Right cardiac atrium (tissue), 5 donors: ENCODE data around the gene C1GALT1. TPM values are rescaled to one million over a fixed set of nuclear protein-coding genes. Genes with fewer than 3 reads are reported as not detected.
"Not testable (repeated sequence)": the region's sequence is repeated elsewhere in the genome, so short reads cannot be mapped to it uniquely, and the experiment has no call there.

ENCODE experiments used
- ATAC-seq, 2 donors: fragments of 200-7000 bp; cut with Tn5 transposase; one replicate each; pipeline versions ENCODE4 v1.8.0 to v1.9.1; 2020; ENCODE audit warnings: moderate library complexity in 2 of 2, mild to moderate bottlenecking in 1 of 2
- DNase-seq, 3 donors: peaks; one replicate each; pipeline ENCODE4 v3.0.0-alpha.2; 2020
- H3K27ac ChIP-seq: one replicate; pipeline ENCODE4 v1.5.1; 2013; ENCODE audit warnings: mild to moderate bottlenecking, low read length, control low read depth, moderate library complexity
- H3K27me3 ChIP-seq: one replicate; pipeline ENCODE4 v1.6.1; 2013; ENCODE audit not compliant: control insufficient read depth, insufficient read depth
- H3K4me1 ChIP-seq: one replicate; pipeline ENCODE4 v1.6.1; 2013; ENCODE audit warnings: low read length; ENCODE audit not compliant: control insufficient read depth, insufficient read depth
- H3K4me3 ChIP-seq: one replicate; pipeline ENCODE4 v1.5.1; 2013; ENCODE audit warnings: low read length, control low read depth
- H3K9me3 ChIP-seq: one replicate; pipeline ENCODE4 v1.6.1; 2013; ENCODE audit warnings: low read length; ENCODE audit not compliant: control insufficient read depth
- WGBS: extraction: QIAGEN DNeasy Blood & Tissue Kit; methylation state at CpG from one replicate; pipeline ENCODE4 v1.1.7; 2013; 5-methylcytosine and 5-hydroxymethylcytosine counted together
- intact Hi-C, 4 donors: fragments of 100-400 bp; cut with DNase I; formaldehyde crosslinking; loops; one replicate each; pipeline versions ENCODE4 v1.11.0 to v1.14.0; 2022 to 2023
- polyA plus RNA-seq: library from polyadenylated mRNA; stranded (reverse); fragments of 200-250 nt; gene quantifications from one replicate; pipeline ENCODE4 v1.2.3, GENCODE V29; 2013
- total RNA-seq, 4 donors: library from RNA; stranded (reverse); fragmentation: NEBNext Ultra II Directional; extraction: Animal tissue kit (Norgen Biotek cat#: 25700); gene quantifications; one replicate each; pipeline ENCODE4 v1.2.1, GENCODE V29; 2021
- donor health status: healthy with polysubstance abuse.
- donor health status: DM: no; HTN: yes; CAD: no.
- donor health status: DM: no; HTN: no; CAD: no.
- donor health status: DM: no; HTN: yes; CAD: no; lungs with severe emphysema.
- donor health status: DM: yes; HTN: yes; CAD: no.

C1GALT1 gene
- total and polyA plus RNA-seq, 5 donors: 5.2 to 23.3 (median 19.4) TPM

DNA sequence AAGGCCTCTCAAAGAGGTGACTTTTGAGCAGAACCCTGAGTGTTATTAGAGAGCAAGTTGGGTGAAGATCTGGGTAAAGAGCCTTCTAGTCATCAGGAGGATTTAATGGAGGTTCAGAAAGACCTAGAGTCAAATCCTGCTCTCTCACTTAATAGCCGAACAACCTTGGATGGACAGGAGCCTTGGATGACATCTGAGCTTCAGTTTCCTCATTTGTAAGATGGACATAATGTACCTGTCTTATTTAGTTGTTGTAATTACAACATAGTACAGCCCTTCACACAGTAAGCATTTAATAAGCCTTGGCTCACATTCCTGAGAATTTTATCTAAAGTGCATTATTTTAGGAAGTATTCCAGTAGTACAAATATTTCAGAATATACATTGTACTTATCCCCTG lies 57.0 kb downstream of the C1GALT1 start:
- Histone ChIP-seq H3K9me3 (no peaks in the 10 kb centered on the region), H3K4me3 (no peak overlapping the region), H3K27me3 (no peaks in the 10 kb centered on the region), H3K27ac (no peak overlapping the region), H3K4me1 (no peaks in the 10 kb centered on the region)
- ATAC-seq (no peak), DNase-seq (no peak)
- intact Hi-C loops: no loop called here
- WGBS: 96% methylated on average over 1 of the region's 1 CpG

DNA sequence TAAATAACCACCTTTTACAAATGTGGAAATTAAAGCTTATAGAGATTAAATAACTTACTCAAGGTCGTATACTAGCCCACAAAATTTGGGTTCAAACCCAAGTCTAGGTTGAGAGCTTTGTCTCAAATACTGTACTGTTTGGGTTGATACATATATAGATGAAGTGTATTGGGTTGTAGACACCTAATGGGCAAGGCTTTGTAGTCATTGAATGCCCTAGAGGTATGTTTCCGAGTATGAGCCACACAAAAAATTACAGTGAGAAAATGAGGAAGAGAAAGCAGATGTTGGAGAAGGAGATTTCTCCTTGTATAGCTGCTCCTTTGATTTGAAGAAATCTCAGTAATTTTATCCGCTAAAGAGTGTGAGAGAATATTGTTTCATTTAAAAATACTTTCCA lies 60.6 kb downstream of the C1GALT1 start:
- no peak overlapping the region for H3K4me3 ChIP-seq
- H3K27me3 ChIP-seq: no peaks in the 10 kb centered on the region
- no peaks in the 10 kb centered on the region for H3K4me1 ChIP-seq
- no peaks in the 10 kb centered on the region for H3K9me3 ChIP-seq
- intact Hi-C loops: no loop called here
- DNase-seq (no peak), ATAC-seq (no peak)
- H3K27ac ChIP-seq: no peak overlapping the region
- WGBS: 89% methylated on average over 3 of the region's 3 CpGs

DNA sequence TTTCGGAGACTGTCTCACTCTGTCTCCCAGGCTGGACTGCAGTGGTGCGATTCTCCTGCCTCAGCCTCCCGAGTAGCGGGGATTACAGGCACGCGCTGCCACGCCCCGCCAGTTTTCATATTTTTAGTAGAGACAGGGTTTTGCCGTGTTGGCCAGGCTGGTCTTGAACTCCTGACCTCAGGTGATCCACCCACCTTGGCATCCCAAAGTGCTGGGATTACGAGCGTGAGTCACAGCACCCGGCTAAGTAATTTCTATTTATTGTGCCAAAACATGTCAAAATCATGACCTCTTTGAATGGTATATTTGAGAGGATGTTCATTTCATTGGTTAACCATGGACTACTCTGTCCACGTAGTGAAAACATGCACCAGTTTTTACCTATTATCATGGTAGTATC lies 62.9 kb downstream of the C1GALT1 start:
- peak in 1 of 3 donors; percentile 21 for DNase-seq
- 95% methylated on average over 13 of the region's 13 CpGs for WGBS
- intact Hi-C loops, ATAC-seq, H3K27ac ChIP-seq, H3K4me3 ChIP-seq, H3K9me3 ChIP-seq, H3K27me3 ChIP-seq, H3K4me1 ChIP-seq: not testable (repeated sequence)

DNA sequence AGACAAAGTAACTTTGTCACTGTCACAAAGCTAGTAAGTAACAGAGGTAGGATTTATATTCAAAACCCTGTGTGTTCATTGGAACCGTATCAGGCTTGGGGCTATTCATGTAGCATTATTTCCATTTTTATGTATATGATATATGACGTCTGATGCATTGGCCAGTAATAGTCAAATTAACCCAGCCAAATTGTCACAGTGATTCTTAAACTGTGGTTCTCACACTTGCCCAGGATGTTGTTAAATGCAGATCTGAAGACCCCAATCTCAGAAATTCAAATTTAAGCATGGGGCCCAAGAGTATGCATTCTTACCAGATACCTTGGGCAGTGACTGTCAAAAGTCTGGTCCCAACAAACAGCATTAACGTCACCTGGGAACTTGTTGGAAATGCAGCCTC lies 63.9 kb downstream of the C1GALT1 start:
- Histone ChIP-seq H3K27me3 (no peaks in the 10 kb centered on the region), H3K4me1 (no peaks in the 10 kb centered on the region), H3K9me3 (no peaks in the 10 kb centered on the region), H3K4me3 (no peak overlapping the region), H3K27ac (no peak overlapping the region)
- ATAC-seq: no peak
- intact Hi-C loops: no loop called here
- 94% methylated on average over 3 of the region's 3 CpGs for WGBS
- DNase-seq: no peak

DNA sequence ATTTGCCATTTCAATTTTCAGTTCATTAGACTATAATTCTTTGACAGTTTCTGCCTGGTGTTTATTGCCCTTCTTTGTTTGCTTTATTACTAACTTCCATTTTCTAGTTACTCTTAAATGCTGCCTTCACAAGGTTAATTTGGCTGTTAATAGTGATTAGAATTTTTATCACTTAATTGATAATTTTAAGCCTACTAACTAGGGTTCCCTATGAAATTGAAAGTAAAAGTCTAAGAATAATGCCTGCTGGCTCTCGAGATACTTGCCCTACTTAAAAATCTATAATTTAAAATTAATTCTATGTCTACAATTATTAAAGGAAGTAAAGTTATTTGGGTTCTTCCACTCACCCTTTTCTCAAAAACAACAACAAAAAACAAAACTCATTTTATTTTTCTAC lies 65.3 kb downstream of the C1GALT1 start:
- H3K4me1 ChIP-seq: no peaks in the 10 kb centered on the region
- H3K27me3 ChIP-seq: no peaks in the 10 kb centered on the region
- WGBS: 65% methylated on average over 1 of the region's 1 CpG
- ATAC-seq (no peak), DNase-seq (no peak)
- H3K27ac ChIP-seq: no peak overlapping the region
- intact Hi-C loops: no loop called here
- H3K4me3 ChIP-seq: peak overlapping the region; percentile 5
- no peaks in the 10 kb centered on the region for H3K9me3 ChIP-seq

DNA sequence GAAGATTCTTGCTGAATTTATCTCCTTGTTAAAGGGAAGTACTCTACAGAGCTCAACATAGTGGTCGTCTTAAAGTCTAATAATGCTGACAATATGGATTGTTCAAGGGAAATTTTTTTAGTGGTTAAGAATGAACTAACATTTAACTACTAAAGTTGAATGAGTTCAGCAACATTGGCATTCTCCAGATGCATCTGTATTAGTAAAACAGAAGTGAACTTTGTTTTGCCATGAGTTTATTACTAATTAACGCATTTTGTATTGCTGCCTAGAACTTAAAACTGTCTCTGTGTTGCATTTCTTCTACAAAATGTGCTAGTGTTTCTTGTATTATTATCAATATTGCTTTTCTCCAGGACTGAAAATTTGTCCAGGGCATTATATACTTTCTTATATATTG lies 67.5 kb downstream of the C1GALT1 start:
- 86% methylated on average over 2 of the region's 2 CpGs for WGBS
- DNase-seq: no peak

DNA sequence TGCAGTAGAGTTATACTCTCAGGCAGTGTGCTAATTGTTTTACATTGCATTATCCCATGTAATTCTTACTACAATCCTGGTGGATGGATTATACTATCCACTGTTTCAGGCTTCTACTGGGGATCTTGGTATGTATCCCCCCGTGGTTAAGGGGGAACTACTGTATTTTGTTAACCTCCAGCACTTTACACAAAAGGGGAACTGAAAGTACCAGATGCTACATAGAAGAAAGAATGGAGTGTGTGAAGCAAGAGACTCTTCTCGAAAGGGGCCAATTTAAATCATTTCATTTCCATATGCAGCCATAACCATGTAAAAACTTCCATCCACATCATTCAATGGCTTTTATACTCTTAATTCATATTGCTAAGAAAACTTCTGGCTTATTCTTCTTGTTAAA lies 69.4 kb downstream of the C1GALT1 start:
- intact Hi-C loops: no loop called here
- Histone ChIP-seq H3K4me1 (no peaks in the 10 kb centered on the region), H3K27ac (no peak overlapping the region), H3K27me3 (no peaks in the 10 kb centered on the region), H3K4me3 (no peak overlapping the region), H3K9me3 (no peaks in the 10 kb centered on the region)
- WGBS: 74% methylated on average over 2 of the region's 2 CpGs
- ATAC-seq: no peak
- DNase-seq: no peak

More for the DNA sequence above, 67.5 kb downstream of the C1GALT1 start:
- Histone ChIP-seq H3K27me3 (no peaks in the 10 kb centered on the region), H3K9me3 (no peaks in the 10 kb centered on the region), H3K27ac (no peak overlapping the region), H3K4me3 (no peak overlapping the region), H3K4me1 (no peaks in the 10 kb centered on the region)
- intact Hi-C loops: no loop called here
- no peak for ATAC-seq

DNA sequence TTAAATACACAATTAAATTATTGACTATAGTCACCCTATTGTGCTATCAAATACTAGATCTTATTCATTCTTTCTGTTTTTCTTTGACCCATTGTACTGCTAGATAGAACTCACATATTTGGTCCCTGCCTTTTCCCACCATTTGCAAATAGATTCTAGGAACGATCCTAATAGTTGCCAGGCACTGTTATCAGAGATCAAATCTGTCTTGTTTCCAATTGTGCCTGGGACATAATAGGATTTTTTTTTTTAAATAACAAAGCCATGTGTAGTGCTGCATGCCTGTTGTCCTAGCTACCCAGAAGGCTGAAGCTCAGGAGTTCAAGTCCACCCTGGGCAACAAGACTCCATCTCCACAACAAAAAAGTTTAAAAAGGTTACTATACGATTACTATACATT lies 72.0 kb downstream of the C1GALT1 start:
- WGBS: 92% methylated on average over 2 of the region's 2 CpGs
- no peak overlapping the region for H3K27ac ChIP-seq
- peaks cover 4% of the 10 kb centered on the region for H3K4me1 ChIP-seq
- H3K9me3 ChIP-seq: no peaks in the 10 kb centered on the region
- H3K27me3 ChIP-seq: no peaks in the 10 kb centered on the region
- ATAC-seq: no peak
- intact Hi-C loops: no loop called here
- DNase-seq: no peak
- no peak overlapping the region for H3K4me3 ChIP-seq

DNA sequence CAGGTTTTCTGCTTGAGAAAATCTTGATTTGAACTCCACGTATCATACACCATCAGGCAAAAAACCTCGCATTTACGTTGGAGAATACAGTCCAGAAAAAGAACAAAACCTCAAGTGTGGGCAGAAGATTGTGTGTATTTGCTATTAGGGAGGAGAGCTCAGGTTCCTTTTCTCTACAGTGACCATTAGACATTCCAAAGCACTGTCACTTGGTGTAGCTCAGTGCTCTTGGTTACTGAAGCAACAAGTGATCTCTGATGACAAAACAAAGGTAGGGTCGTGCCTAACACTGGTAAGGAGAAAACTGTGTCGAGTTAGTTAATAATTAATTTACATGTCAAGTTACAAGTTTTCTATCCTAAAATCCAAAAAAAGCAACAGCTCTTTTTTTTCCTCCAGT lies 72.6 kb downstream of the C1GALT1 start:
- no peak overlapping the region for H3K27ac ChIP-seq
- peaks cover 4% of the 10 kb centered on the region for H3K4me1 ChIP-seq
- ATAC-seq (no peak), DNase-seq (no peak)
- H3K27me3 ChIP-seq: no peaks in the 10 kb centered on the region
- H3K4me3 ChIP-seq: no peak overlapping the region
- 91% methylated on average over 5 of the region's 5 CpGs for WGBS
- no peaks in the 10 kb centered on the region for H3K9me3 ChIP-seq
- intact Hi-C loops: no loop called here

DNA sequence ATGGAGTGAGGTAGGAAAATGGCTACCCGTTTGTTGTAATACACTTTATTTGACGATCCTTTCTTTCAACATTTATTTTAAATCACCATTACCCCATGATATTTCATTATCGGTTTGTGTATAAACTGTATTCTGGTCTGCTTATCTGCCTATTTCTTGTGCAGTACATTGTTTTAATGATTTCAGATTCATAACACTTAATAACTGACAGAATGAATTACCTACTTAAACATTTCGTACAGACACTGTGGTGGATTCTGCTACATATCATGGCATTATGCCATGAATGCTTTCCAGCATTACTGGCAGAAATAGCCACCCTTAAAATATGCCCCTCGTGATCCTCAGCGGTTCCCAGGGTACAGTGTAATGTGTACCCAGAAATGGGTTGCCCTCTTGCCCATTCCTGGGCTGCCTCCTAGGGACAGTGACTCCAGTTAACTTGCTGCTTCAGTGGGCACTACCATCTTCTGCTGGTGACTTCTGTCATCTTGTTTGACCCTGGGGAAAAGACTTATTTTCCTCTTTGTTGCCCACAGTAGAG lies 74.5 kb downstream of the C1GALT1 start:
- Histone ChIP-seq H3K4me1 (peaks cover 4% of the 10 kb centered on the region), H3K27ac (no peak overlapping the region), H3K27me3 (no peaks in the 10 kb centered on the region), H3K9me3 (no peaks in the 10 kb centered on the region), H3K4me3 (no peak overlapping the region)
- DNase-seq: no peak
- intact Hi-C loops: no loop called here
- ATAC-seq: peak; percentile 74 to 89
- 69% methylated on average over 6 of the region's 6 CpGs for WGBS

DNA sequence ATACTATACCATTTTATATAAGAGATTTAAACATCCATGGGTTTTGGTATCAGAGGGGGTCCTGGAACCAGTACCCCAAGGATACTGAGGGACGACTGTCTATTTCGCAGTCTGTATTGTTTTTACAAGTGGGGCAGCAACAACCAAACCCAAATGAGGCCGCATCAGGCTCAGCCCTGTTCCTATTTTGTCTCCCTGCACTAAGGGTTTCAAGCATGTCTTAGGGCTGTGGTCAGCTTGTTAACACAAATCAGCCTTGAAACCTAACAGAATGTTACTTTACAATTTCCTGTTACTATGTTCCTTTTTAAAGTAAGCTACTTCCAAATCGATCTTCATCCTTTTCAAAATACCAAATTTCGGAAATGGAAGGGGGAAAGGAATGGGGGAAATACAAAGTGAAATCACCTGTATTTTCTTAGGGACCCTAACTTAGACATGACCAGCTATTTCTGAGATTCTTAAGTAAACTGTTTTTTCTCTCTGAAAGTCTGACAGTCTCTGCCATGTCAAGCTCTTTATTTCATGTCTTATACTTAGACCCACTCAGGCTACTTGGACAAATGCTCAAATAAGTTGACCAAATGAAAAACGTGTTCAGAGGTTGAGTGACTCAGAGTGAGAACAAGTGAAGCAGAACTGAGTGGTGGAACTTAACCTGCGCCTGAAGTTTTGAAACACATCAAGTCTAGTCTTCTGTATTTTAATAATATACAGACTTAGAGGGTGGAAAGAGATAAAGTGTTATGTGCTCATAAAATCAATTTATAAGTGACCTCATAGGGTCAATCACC lies 75.8 kb downstream of the C1GALT1 start:
- 79% methylated on average over 7 of the region's 7 CpGs for WGBS
- no peak overlapping the region for H3K4me3 ChIP-seq

More for the DNA sequence above, 75.8 kb downstream of the C1GALT1 start:
- Histone ChIP-seq H3K9me3 (no peaks in the 10 kb centered on the region), H3K27me3 (no peaks in the 10 kb centered on the region), H3K27ac (no peak overlapping the region), H3K4me1 (peaks cover 4% of the 10 kb centered on the region)
- intact Hi-C loops: no loop called here
- DNase-seq (no peak), ATAC-seq (no peak)
